ENCODE data around the gene MED26. TPM values are rescaled to one million over a fixed set of nuclear protein-coding genes. Genes with fewer than 3 reads are reported as not detected.

MED26 gene
- total RNA-seq (2011; cell fraction: chromatin; rRNA removed; ENCODE audit: low replicate concordance): 31.4 and 62.0 TPM in 2 replicates
- 34.2 and 40.0 TPM in 2 replicates for total RNA-seq (2011; cell fraction: nucleolus; rRNA removed)
- 27.1 and 33.1 TPM in 2 replicates for total RNA-seq (2011; cell fraction: nucleoplasm; rRNA removed)
- 12.9 and 15.2 TPM in 2 replicates for total RNA-seq (2014; rRNA removed)
- 3.7 and 4.6 TPM in 2 replicates for total RNA-seq (2014; rRNA removed; fragmentation: Illumina TruSeq; extraction: Trizol)
- total RNA-seq (2015; rRNA removed; fragmentation: Illumina TruSeq; extraction: Trizol): 7.1 and 7.5 TPM in 2 replicates
- total RNA-seq (2021): 15.1 and 16.5 TPM in 2 replicates
- polyA plus RNA-seq (2011; rRNA removed): 5.6 and 6.1 TPM in 2 replicates
- 5.8 and 11.0 TPM in 2 replicates for polyA plus RNA-seq (2011; cell fraction: cytosol; rRNA removed)
- polyA plus RNA-seq (2011; cell fraction: nucleus; rRNA removed): 6.6 and 9.2 TPM in 2 replicates
- 5.5 and 7.2 TPM in 2 replicates for polyA plus RNA-seq (2012)
- 6.2 and 8.4 TPM in 2 replicates for polyA plus RNA-seq (2014; fragmentation: Illumina TruSeq; extraction: Trizol)
- under 1 TPM; 0.71 to 0.86 TPM for polyA plus RNA-seq (2014; fragmentation: Nextera tagmentation; extraction: Ambion mirVana)
- polyA plus RNA-seq (2014; rRNA removed): 8.4 and 9.0 TPM in 2 replicates
- polyA minus RNA-seq (2011; rRNA and poly(A)+ RNA removed): 5.4 and 10.0 TPM in 2 replicates
- polyA minus RNA-seq (2011; cell fraction: cytosol; rRNA and poly(A)+ RNA removed): 10.9 and 11.5 TPM in 2 replicates
- 13.2 and 20.2 TPM in 2 replicates for polyA minus RNA-seq (2011; cell fraction: nucleus; rRNA and poly(A)+ RNA removed)
- percentile 70 among the genes with signal in this experiment for Bru-seq, nascent RNA
- percentile 91 among the genes with signal in this experiment for BruChase-seq, experiment 1, labeled RNA remaining after a 2-hour chase
- BruChase-seq, experiment 2, labeled RNA remaining after a 6-hour chase: percentile 87 among the genes with signal in this experiment
- long read RNA-seq, experiment 1, transcript MED26-202 (1 exons, 3,871 nt): major isoform, 84 of 86 reads
- long read RNA-seq, experiment 1, partial matches to known transcripts: 0 of 86 reads
- long read RNA-seq, experiment 1, other reads (novel, unspliced or antisense): 0 of 86 reads
- long read RNA-seq, experiment 2, transcript MED26-201 (3 exons, 3,174 nt): major isoform, 9 of 18 reads
- long read RNA-seq, experiment 2, transcript MED26-202 (1 exons, 3,871 nt): major isoform, 9 of 18 reads
- long read RNA-seq, experiment 2, partial matches to known transcripts: 0 of 18 reads
- long read RNA-seq, experiment 2, other reads (novel, unspliced or antisense): 0 of 18 reads
- long read RNA-seq, experiment 3, partial matches to known transcripts: 0 of 2 reads
- long read RNA-seq, experiment 3, other reads (novel, unspliced or antisense): 0 of 2 reads

GRCh38 chr19:16628183-16628983 is at the start of gene MED26:
Gene MED26 (minus strand): TSS chr19:16628204. CDS start chr19:16627943, 261 bp downstream.
- intact Hi-C loops (cut with micrococcal nuclease): loop anchor here (2.0 to 10.0 kb wide), 2 partner anchors 40 to 84 kb away; partner anchors contain the start of gene CHERP
- TF ChIP-seq ZNF407 (IDR thresholded peaks at IDR 0.05; ENCODE audit: low read depth): no peak
- TF ChIP-seq CTBP1 (IDR thresholded peaks at IDR 0.05; ENCODE audit: borderline replicate concordance): peak; percentile 72
- no peak for TF ChIP-seq CC2D1A (IDR thresholded peaks at IDR 0.05)
- TF ChIP-seq ETS1 (conservative IDR thresholded peaks at IDR 0.05; ENCODE audit: control insufficient read depth, low read depth, low read length): peak; percentile 67
- TF ChIP-seq PRMT5 (CRISPR knock-in tag; IDR thresholded peaks at IDR 0.05): no peak
- no peak for TF ChIP-seq TCF3 (CRISPR knock-in tag; IDR thresholded peaks at IDR 0.05)

More at GRCh38 chr19:16628183-16628983, at the start of gene MED26:
- peaks cover 35% of the 10 kb centered on the region for H4K20me1 ChIP-seq (replicated peaks; ENCODE audit: control insufficient read depth, insufficient read depth, low read length)
- in situ Hi-C loops (cut with MboI): no loop called here
- H3K36me3 ChIP-seq (ENCODE audit: control insufficient read depth, insufficient read depth, low read length): peaks cover 62% of the 10 kb centered on the region
- ChIA-PET CTCF (ENCODE audit: low intra/inter-chr PET ratio) (no interaction called here), POLR2A (interaction anchor here (0.5 to 5.0 kb wide), 15 partner anchors 10 to 651 kb away, joined by 3 to 52 read pairs (median 3); partner anchors contain the start of genes CHERP, MYO9B and SLC35E1)
- no peaks in the 10 kb centered on the region for H3K9me1 ChIP-seq (ENCODE audit: control insufficient read depth, insufficient read depth, low read length)
- peak within 1 kb of the TSS; percentile 91 for H2AFZ ChIP-seq (ENCODE audit: low read depth, low read length)
- peak within 1 kb of the TSS; percentile 93 for H3K27ac ChIP-seq (ENCODE audit: extremely low read depth, low read depth, low read length)
- H3K9me3 ChIP-seq (replicated peaks; ENCODE audit: control insufficient read depth, insufficient read depth, low read depth, low read length): no peaks in the 10 kb centered on the region
- TSS peak; percentile 87 for BruUV-seq (replicated peaks)
- H3K27me3 ChIP-seq (ENCODE audit: control insufficient read depth in 2 of 2, insufficient read depth in 2 of 2, low read length in 2 of 2): no peaks in the 10 kb centered on the region
- peak within 1 kb of the TSS; percentile 99 for H3K4me3 ChIP-seq
- H3K4me2 ChIP-seq (ENCODE audit: insufficient read depth, low read length): peak within 1 kb of the TSS; percentile 82
- H3K4me1 ChIP-seq (replicated peaks in 1 of 2; ENCODE audit: control insufficient read depth in 2 of 2, insufficient read depth in 2 of 2, low read length in 2 of 2): peaks cover 13 to 28% of the 10 kb centered on the region in 2 experiments; a peak in 4 of 5 replicates
- WGBS (ENCODE audit: insufficient coverage, low coverage, missing lambda C conversion rate): under 1% methylated on average over 43 of the region's 98 CpGs
- peaks cover 58% of the 10 kb centered on the region for H3K79me2 ChIP-seq (ENCODE audit: control insufficient read depth, insufficient read depth, low read length)
- FAIRE-seq (peak; percentile 85), DNase-seq (ENCODE audit: extremely low read depth in 1 of 4, low spot score in 3 of 4) (peak; percentile 96 to 99 (median 98)), ATAC-seq (peak; percentile 95)
- peak within 1 kb of the TSS; percentile 93 to 98 for H3K9ac ChIP-seq (ENCODE audit: insufficient read depth in 1 of 2, low read depth in 2 of 2, low read length in 2 of 2)

All from K562 (cell line).